HFFc6 (cell line): ENCODE measurements around the gene SRSF9. TPM values are rescaled to one million over a fixed set of nuclear protein-coding genes. Genes with fewer than 3 reads are reported as not detected.
"Not testable (repeated sequence)": the region's sequence is repeated elsewhere in the genome, so short reads cannot be mapped to it uniquely, and the experiment has no call there.

ENCODE experiments used
- DNase-seq: peaks from one replicate; pipeline ENCODE4 v3.0.0-alpha.2; 2018
- H3K27ac Mint-ChIP-seq: 2 replicates; pipeline ENCODE4 v1.8.0; 2020; ENCODE audit warnings: mild to moderate bottlenecking, mixed read lengths
- H3K27me3 Mint-ChIP-seq: 2 replicates; pipeline ENCODE4 v1.8.0; 2021; ENCODE audit warnings: mild to moderate bottlenecking, moderate library complexity, mixed read lengths; ENCODE audit not compliant: insufficient read depth
- H3K36me3 Mint-ChIP-seq: 2 replicates; pipeline ENCODE4 v1.8.0; 2021; ENCODE audit warnings: low read depth, mixed read lengths
- H3K4me1 Mint-ChIP-seq: 2 replicates; pipeline ENCODE4 v1.8.0; 2020; ENCODE audit warnings: low read depth, mixed read lengths
- H3K4me3 Mint-ChIP-seq: 2 replicates; pipeline ENCODE4 v1.8.0; 2020; ENCODE audit warnings: mild to moderate bottlenecking, moderate library complexity, mixed read lengths
- H3K9me3 Mint-ChIP-seq: 2 replicates; pipeline ENCODE4 v1.8.0; 2020; ENCODE audit warnings: mild to moderate bottlenecking, mixed read lengths
- CTCF ChIP-seq: fragments of 200-600 bp; sonication (generic); IDR thresholded peaks from 2 replicates; pipeline ENCODE4 v1.5.0; 2021; ENCODE audit warnings: antibody characterized with exemption, mild to moderate bottlenecking
- total RNA-seq, 6 experiments: library from RNA; stranded (reverse); fragmentation: NEBNext Ultra II Directional; extraction: Animal tissue kit (Norgen Biotek cat#: 25700); gene quantifications; 2 replicates in 1 of 6; 3 replicates in 5 of 6; pipeline ENCODE4 v1.2.3, GENCODE V29; 2021

Gene SRSF9
- total RNA-seq, 6 experiments from 2014 or later = 232 to 247 (median 238) TPM

- Mint-ChIP-seq H3K4me3 (no peak overlapping the region), H3K9me3 (no peaks in the 10 kb centered on the region), H3K4me1 (peaks cover 8% of the 10 kb centered on the region; the same call in 1 of the 2 replicates), H3K27ac (no peak overlapping the region), H3K27me3 (peaks cover 5% of the 10 kb centered on the region; the same call in 1 of the 2 replicates), H3K36me3 (peaks cover 18% of the 10 kb centered on the region)
- DNase-seq = no peak
- peak; percentile 77 for TF ChIP-seq CTCF
Measured at GRCh38 chr12:120453977-120454376, 15.6 kb downstream of the SRSF9 start.

GRCh38 chr12:120453060-120453750 is 16.3 kb downstream of the SRSF9 start:
- no peak overlapping the region for H3K4me3 Mint-ChIP-seq
- 0 out of 2 replicates have a peak overlapping the region, but pooled peaks have one; percentile 31 for H3K27ac Mint-ChIP-seq
- peaks cover 8% of the 10 kb centered on the region; the same call in 1 of the 2 replicates for H3K4me1 Mint-ChIP-seq
- no peaks in the 10 kb centered on the region for H3K9me3 Mint-ChIP-seq
- H3K36me3 Mint-ChIP-seq = peaks cover 18% of the 10 kb centered on the region
- no peak for TF ChIP-seq CTCF
- H3K27me3 Mint-ChIP-seq = peaks cover 3% of the 10 kb centered on the region; the same call in 1 of the 2 replicates
- no peak for DNase-seq

GRCh38 chr12:120452524-120452923 is 17.0 kb downstream of the SRSF9 start:
- DNase-seq, H3K9me3 Mint-ChIP-seq, H3K27me3 Mint-ChIP-seq, H3K4me3 Mint-ChIP-seq: not testable (repeated sequence)
- Mint-ChIP-seq H3K27ac (0 out of 2 replicates have a peak overlapping the region, but pooled peaks have one; percentile 31), H3K4me1 (peaks cover 11% of the 10 kb centered on the region), H3K36me3 (peaks cover 21% of the 10 kb centered on the region)

- Mint-ChIP-seq H3K36me3 (peaks cover 25% of the 10 kb centered on the region), H3K9me3 (no peaks in the 10 kb centered on the region), H3K4me1 (peaks cover 30% of the 10 kb centered on the region), H3K4me3 (peak overlapping the region; percentile 99), H3K27ac (no peak overlapping the region), H3K27me3 (no peaks in the 10 kb centered on the region)
- no peak for TF ChIP-seq CTCF
- no peak for DNase-seq
Measured at GRCh38 chr12:120447992-120448391, 21.6 kb downstream of the SRSF9 start.

- not testable (repeated sequence) for DNase-seq, H3K9me3 Mint-ChIP-seq, H3K27me3 Mint-ChIP-seq
- Mint-ChIP-seq H3K36me3 (peaks cover 25% of the 10 kb centered on the region), H3K4me3 (peak overlapping the region; percentile 99), H3K4me1 (peaks cover 30% of the 10 kb centered on the region), H3K27ac (peak overlapping the region; percentile 88)
Measured at GRCh38 chr12:120446844-120447178, 22.7 kb downstream of the SRSF9 start.

- DNase-seq = peak; percentile 71
- Mint-ChIP-seq H3K27me3 (no peaks in the 10 kb centered on the region), H3K27ac (peak within 1 kb of the TSS; percentile 88), H3K4me1 (peaks cover 30% of the 10 kb centered on the region), H3K9me3 (no peaks in the 10 kb centered on the region), H3K4me3 (peak within 1 kb of the TSS; percentile 99), H3K36me3 (peaks cover 25% of the 10 kb centered on the region)
- no peak for TF ChIP-seq CTCF
Measured at GRCh38 chr12:120445911-120446843, 23.4 kb downstream of the SRSF9 start, which contains the start of the genes GATC and TRIAP1. Gene GATC, plus strand, starts transcription at chr12:120446444. Its CDS starts 37 bp downstream, at chr12:120446481. Gene TRIAP1, minus strand, starts transcription at chr12:120446384. Its CDS starts 12 bp downstream, at chr12:120446372.
